Activated T-cell treated with anti-CD3 and anti-CD28 coated beads, Interleukin-2, amount 50 U/mL, for 48 hours (primary cell): ENCODE results near the gene RAET1G.
"Not testable (repeated sequence)": the region's sequence is repeated elsewhere in the genome, so short reads cannot be mapped to it uniquely, and the experiment has no call there.

Source experiments
- DNase-seq, 2 experiments: peaks; one replicate each; pipeline ENCODE4 v3.0.0-alpha.2; 2020

RAET1G gene

GRCh38 chr6:149953390-149953789 lies 30.5 kb upstream of the RAET1G start:
- DNase-seq = not testable (repeated sequence)

- peak in 1 of 2 experiments; percentile 8 for DNase-seq
These were observed 28.7 kb upstream of the RAET1G start for GRCh38 chr6:149951626-149952025.

GRCh38 chr6:149951096-149951495 lies 28.2 kb upstream of the RAET1G start:
- no peak for DNase-seq

GRCh38 chr6:149950423-149950822 lies 27.5 kb upstream of the RAET1G start:
- peak in 1 of 2 experiments; percentile 7 for DNase-seq

GRCh38 chr6:149948616-149949015 lies 25.7 kb upstream of the RAET1G start:
- no peak for DNase-seq

- DNase-seq = no peak
These were observed 25.1 kb upstream of the RAET1G start for GRCh38 chr6:149948011-149948410.

- not testable (repeated sequence) for DNase-seq
These were observed 24.6 kb upstream of the RAET1G start for GRCh38 chr6:149947533-149947932.

GRCh38 chr6:149946631-149947030 lies 23.7 kb upstream of the RAET1G start:
- not testable (repeated sequence) for DNase-seq

GRCh38 chr6:149945276-149945675 lies 22.4 kb upstream of the RAET1G start:
- DNase-seq = peak; percentile 9 to 13

GRCh38 chr6:149943321-149943720 lies 20.4 kb upstream of the RAET1G start:
- DNase-seq = peak; percentile 10 to 14

GRCh38 chr6:149942461-149942829 lies 19.5 kb upstream of the RAET1G start:
- DNase-seq = peak in 1 of 2 experiments; percentile 26

GRCh38 chr6:149941583-149942460 lies 18.9 kb upstream of the RAET1G start, which contains the start of gene ULBP2:
ULBP2 (plus strand) TSS chr6:149942014; CDS start chr6:149942073, 59 bp downstream.
- DNase-seq = peak; percentile 88 to 91

GRCh38 chr6:149940672-149940982 lies 17.7 kb upstream of the RAET1G start:
- DNase-seq = peak in 1 of 2 experiments; percentile 25

- peak; percentile 18 to 19 for DNase-seq
These were observed 17.2 kb upstream of the RAET1G start for GRCh38 chr6:149939909-149940671.

- DNase-seq = no peak
These were observed 16.4 kb upstream of the RAET1G start for GRCh38 chr6:149939356-149939648.

- DNase-seq = peak; percentile 55 to 58
These were observed 15.8 kb upstream of the RAET1G start for GRCh38 chr6:149938571-149939355.

GRCh38 chr6:149938013-149938570 lies 15.2 kb upstream of the RAET1G start:
- DNase-seq = peak in 1 of 2 experiments; percentile 22

- peak; percentile 15 to 18 for DNase-seq
These were observed 13.8 kb upstream of the RAET1G start for GRCh38 chr6:149936743-149937142.

GRCh38 chr6:149935668-149936067 lies 12.7 kb upstream of the RAET1G start:
- DNase-seq = peak; percentile 14 to 16

GRCh38 chr6:149935246-149935645 lies 12.3 kb upstream of the RAET1G start:
- DNase-seq = peak; percentile 15

- peak; percentile 75 to 79 for DNase-seq
These were observed 11.6 kb upstream of the RAET1G start for GRCh38 chr6:149934249-149935156.

GRCh38 chr6:149933461-149933860 lies 10.5 kb upstream of the RAET1G start:
- DNase-seq = peak; percentile 8 to 13
